GM12891 (cell line): ENCODE results near the gene GNB1L.
A peak's percentile ranks its signal among the peaks of the same experiment; 100 is the strongest.

Experiments used
- DNase-seq: peaks from one replicate; pipeline ENCODE4 v3.0.0; 2011; ENCODE audit warnings: low spot score; ENCODE audit not compliant: insufficient read length
- FAIRE-seq: peaks from 2 replicates; lab custom pipeline; 2011; peaks lifted over from hg19 to GRCh38; lab: Jason Lieb, UNC
- PAX5 ChIP-seq: IDR thresholded peaks from 2 replicates; pipeline ENCODE4 v1.6.1; 2011; ENCODE audit warnings: low read length, moderate library complexity, mild to moderate bottlenecking; ENCODE audit not compliant: insufficient read depth, severe bottlenecking
- POLR2A ChIP-seq: IDR thresholded peaks from 2 replicates; pipeline ENCODE4 v1.6.1; 2011; ENCODE audit warnings: low read depth, low read length, control low read depth
- POLR2AphosphoS5 ChIP-seq: IDR thresholded peaks from 2 replicates; pipeline ENCODE4 v1.6.1; 2011; ENCODE audit warnings: low read depth, low read length, control low read depth
- POU2F2 ChIP-seq: IDR thresholded peaks from 2 replicates; pipeline ENCODE4 v1.6.1; 2011; ENCODE audit warnings: low read depth, mild to moderate bottlenecking, control low read depth, low read length, moderate library complexity
- SPI1 ChIP-seq: IDR thresholded peaks from 2 replicates; pipeline ENCODE4 v1.6.1; 2011; ENCODE audit warnings: low read depth, low read length, control low read depth
- TAF1 ChIP-seq: IDR thresholded peaks from 2 replicates; pipeline ENCODE4 v1.6.1; 2011; ENCODE audit warnings: low read depth, low read length, control low read depth

The GNB1L gene

DNA sequence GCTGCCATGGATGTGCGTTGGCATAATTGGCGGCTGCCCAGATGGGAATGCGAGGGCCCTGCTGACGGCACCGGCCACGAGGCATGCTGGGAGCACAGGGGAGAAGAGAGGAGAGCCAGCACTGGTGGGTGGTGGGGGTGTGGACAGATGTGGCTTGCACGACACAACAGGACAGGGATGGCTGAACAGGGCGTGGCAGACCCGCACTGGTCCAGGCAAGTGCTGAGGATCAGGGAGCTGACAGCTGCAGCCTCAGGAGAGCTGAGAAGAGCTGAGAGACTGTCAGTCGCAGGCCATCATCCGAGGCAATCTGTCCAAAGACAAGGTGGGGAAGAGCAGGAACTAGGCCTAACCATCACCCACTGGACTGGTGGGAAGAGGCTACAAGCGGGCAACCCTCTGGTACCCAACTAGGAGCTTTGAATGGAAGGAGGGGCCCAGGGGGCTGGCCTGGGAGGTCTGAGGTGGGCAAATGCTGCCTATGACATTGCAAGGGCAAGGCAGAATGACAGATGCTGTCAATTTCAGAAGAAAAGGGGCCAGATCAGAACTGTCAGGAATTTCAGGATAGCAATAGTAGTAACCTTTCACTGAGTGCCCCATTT lies 2.4 kb downstream of the GNB1L start:
- FAIRE-seq = no peak
- DNase-seq = no peak
- no peak for TF ChIP-seq PAX5
- TF ChIP-seq POLR2A = no peak
- TF ChIP-seq SPI1 = no peak
- TF ChIP-seq POU2F2 = no peak
- TF ChIP-seq POLR2AphosphoS5 = no peak

- FAIRE-seq = no peak
- no peak for DNase-seq
- TF ChIP-seq POLR2AphosphoS5 (no peak), TAF1 (no peak), PAX5 (no peak), POLR2A (no peak), POU2F2 (no peak), SPI1 (no peak)
Observed at GRCh38 chr22:19851291-19852176, 3.1 kb downstream of the GNB1L start.

- DNase-seq (no peak), FAIRE-seq (no peak)
- TF ChIP-seq POLR2AphosphoS5 = no peak
- no peak for TF ChIP-seq POLR2A
- no peak for TF ChIP-seq SPI1
- TF ChIP-seq PAX5 = no peak
- no peak for TF ChIP-seq TAF1
- TF ChIP-seq POU2F2 = no peak
Observed at GRCh38 chr22:19850763-19851109, 3.9 kb downstream of the GNB1L start.

DNA sequence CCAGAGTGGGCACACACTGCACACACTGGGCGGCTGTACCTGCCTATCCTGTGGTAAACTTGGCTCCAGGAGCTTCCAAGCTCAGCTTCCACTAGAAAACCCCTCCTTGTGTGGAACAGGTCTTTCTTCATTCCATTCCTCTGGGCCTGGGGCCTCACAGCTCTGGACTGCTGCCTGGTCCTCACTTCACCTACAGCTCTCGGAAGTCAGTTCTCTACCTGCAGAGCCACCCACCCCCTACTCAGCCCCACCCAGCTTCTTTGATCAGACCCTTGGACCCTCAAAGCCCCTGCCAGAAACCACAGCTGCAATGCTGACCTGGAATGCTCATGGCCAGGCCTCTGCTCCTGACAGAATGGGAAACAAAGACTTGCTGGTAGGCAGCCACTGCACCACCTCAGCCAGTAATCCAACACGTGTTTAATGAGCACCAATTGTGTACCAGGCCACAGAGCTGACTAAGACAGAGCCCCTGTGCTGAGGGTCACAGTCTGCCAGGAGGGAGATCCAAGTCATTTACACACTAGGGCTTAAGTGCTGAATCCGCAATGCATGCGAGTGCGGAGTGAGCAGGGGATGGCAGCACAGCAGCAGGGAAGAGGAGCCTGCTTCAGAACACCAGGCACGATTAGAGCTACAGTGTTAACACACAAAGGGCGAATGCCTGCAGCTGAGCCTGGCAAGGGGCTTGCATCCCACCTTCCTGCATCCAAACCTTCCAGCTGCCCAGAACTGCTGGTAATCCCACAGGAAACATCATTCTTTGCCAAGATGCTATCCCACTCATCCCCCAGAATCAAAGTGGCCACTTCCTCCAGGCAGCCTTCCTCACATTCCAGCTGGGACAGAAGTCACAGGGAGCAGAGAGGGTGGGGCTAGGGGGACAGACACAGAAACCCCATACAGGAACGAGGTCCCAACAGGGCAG lies 4.6 kb downstream of the GNB1L start:
- FAIRE-seq (no peak), DNase-seq (no peak)
- TF ChIP-seq SPI1 (no peak), POLR2A (no peak; the same call in 1 of the 2 replicates), POLR2AphosphoS5 (no peak), POU2F2 (no peak), PAX5 (no peak)

GRCh38 chr22:19848298-19849224 lies 6.1 kb downstream of the GNB1L start:
- no peak for TF ChIP-seq TAF1
- no peak for TF ChIP-seq POLR2A
- no peak for TF ChIP-seq POU2F2
- no peak for TF ChIP-seq PAX5
- no peak for TF ChIP-seq SPI1
- no peak for TF ChIP-seq POLR2AphosphoS5
- DNase-seq = no peak
- no peak for FAIRE-seq

DNA sequence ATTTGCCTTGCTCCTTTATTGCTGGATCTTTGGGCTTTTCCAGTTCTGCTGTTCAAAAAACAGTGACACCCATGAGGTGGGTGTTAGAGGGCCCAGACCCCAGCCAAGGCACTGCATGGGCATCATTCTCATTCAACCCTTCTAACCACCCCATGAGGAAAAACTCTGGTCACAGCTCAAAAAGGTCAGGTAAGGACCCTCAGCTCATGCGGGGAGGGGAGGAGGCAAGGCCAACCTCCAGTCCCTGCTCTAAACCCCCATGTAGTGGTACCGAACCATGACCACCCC lies 7.4 kb downstream of the GNB1L start:
- TF ChIP-seq PAX5 = no peak
- no peak for TF ChIP-seq TAF1
- FAIRE-seq = no peak
- DNase-seq = no peak

GRCh38 chr22:19846620-19847344 lies 7.9 kb downstream of the GNB1L start:
- DNase-seq = no peak
- FAIRE-seq = peak; percentile 9
- TF ChIP-seq POU2F2 (no peak), PAX5 (no peak), POLR2A (no peak), POLR2AphosphoS5 (no peak)

- no peak for DNase-seq
- TF ChIP-seq SPI1 (no peak), POLR2AphosphoS5 (no peak), POLR2A (no peak), POU2F2 (no peak), PAX5 (no peak), TAF1 (no peak)
- no peak for FAIRE-seq
Observed at GRCh38 chr22:19845054-19845722, 9.5 kb downstream of the GNB1L start.
